A673 (cell line): ENCODE data around the gene NEIL3. TPM values are rescaled to one million over a fixed set of nuclear protein-coding genes. Genes with fewer than 3 reads are reported as not detected.

Source experiments
- BruUV-seq: library from RNA; stranded (reverse); fragments of 400-500 nt; replicated peaks from 2 replicates; lab custom pipeline; 2021; lab: Mats Ljungman, UMichigan
- CTCF ChIA-PET: fragments of 300-600 bp; sonication (Branson Sonifier 250); formaldehyde crosslinking; loops from one replicate; lab custom pipeline; 2022; ENCODE audit warnings: antibody characterized with exemption; lab: Charles Lee
- POLR2A ChIA-PET: fragments of 300-600 bp; sonication (Branson Sonifier 250); formaldehyde crosslinking; loops from one replicate; lab custom pipeline; 2022; ENCODE audit warnings: antibody characterized with exemption; ENCODE audit not compliant: low non-redundant PET; lab: Charles Lee
- DNase-seq: peaks from one replicate; pipeline ENCODE4 v3.0.0-alpha.2; 2015; ENCODE audit warnings: low spot score
- H3K27ac ChIP-seq: fragments of 200-600 bp; sonication (generic); 2 replicates; pipeline ENCODE4 v1.5.1; 2016; ENCODE audit warnings: mixed run types, low read depth, mild to moderate bottlenecking, mixed read lengths, antibody characterized with exemption, low read length; ENCODE audit not compliant: poor library complexity, severe bottlenecking
- H3K27me3 ChIP-seq: fragments of 200-600 bp; sonication (generic); replicated peaks from 2 replicates; pipeline ENCODE4 v1.6.1; 2017; ENCODE audit warnings: mixed run types, low read depth, mild to moderate bottlenecking, mixed read lengths, antibody characterized with exemption, low read length; ENCODE audit not compliant: insufficient read depth, poor library complexity
- H3K36me3 ChIP-seq: fragments of 200-600 bp; sonication (generic); 2 replicates; pipeline ENCODE4 v1.6.1; 2016; ENCODE audit warnings: mixed run types, mild to moderate bottlenecking, mixed read lengths, antibody characterized with exemption, low read length; ENCODE audit not compliant: insufficient read depth, poor library complexity, severe bottlenecking
- H3K4me1 ChIP-seq: fragments of 200-600 bp; sonication (generic); 2 replicates; pipeline ENCODE4 v1.6.1; 2017; ENCODE audit warnings: mixed run types, mild to moderate bottlenecking, mixed read lengths, antibody characterized with exemption, low read length; ENCODE audit not compliant: insufficient read depth, poor library complexity, severe bottlenecking
- H3K4me3 ChIP-seq: fragments of 200-600 bp; sonication (generic); 2 replicates; pipeline ENCODE4 v1.5.1; 2016; ENCODE audit warnings: low read depth, mixed run types, mild to moderate bottlenecking, mixed read lengths, low read length; ENCODE audit not compliant: poor library complexity, severe bottlenecking
- H3K9me3 ChIP-seq: fragments of 200-600 bp; sonication (generic); 2 replicates; pipeline ENCODE4 v1.6.1; 2016; ENCODE audit warnings: mixed run types, low read depth, mild to moderate bottlenecking, mixed read lengths, antibody characterized with exemption, low read length; ENCODE audit not compliant: poor library complexity, severe bottlenecking
- EZH2 ChIP-seq: fragments of 200-600 bp; sonication (generic); IDR thresholded peaks from 2 replicates; pipeline ENCODE4 v1.6.1; 2017; ENCODE audit warnings: borderline replicate concordance, low read depth, mild to moderate bottlenecking, mixed read lengths, antibody characterized with exemption, low read length; ENCODE audit not compliant: poor library complexity, severe bottlenecking
- intact Hi-C: fragments of 100-400 bp; cut with micrococcal nuclease; formaldehyde crosslinking; loops from one replicate; pipeline ENCODE4 v1.10.0; 2022; ENCODE audit not compliant: unreplicated experiment
- total RNA-seq: library from RNA; stranded (reverse); gene quantifications from 2 replicates; pipeline ENCODE4 v1.2.3, GENCODE V29; 2021
- TF ChIP-seq, protein P1 (sequence below): fragments of 300-800, 200-600 bp; sonication (generic); conservative IDR thresholded peaks from 2 replicates; pipeline ENCODE4 v1.5.1; 2017; ENCODE audit warnings: low read depth, mild to moderate bottlenecking, antibody characterized with exemption, low read length, moderate library complexity, mixed read lengths

The NEIL3 gene
- total RNA-seq, 1 experiment from 2014 or later: 24.0 TPM

DNA sequence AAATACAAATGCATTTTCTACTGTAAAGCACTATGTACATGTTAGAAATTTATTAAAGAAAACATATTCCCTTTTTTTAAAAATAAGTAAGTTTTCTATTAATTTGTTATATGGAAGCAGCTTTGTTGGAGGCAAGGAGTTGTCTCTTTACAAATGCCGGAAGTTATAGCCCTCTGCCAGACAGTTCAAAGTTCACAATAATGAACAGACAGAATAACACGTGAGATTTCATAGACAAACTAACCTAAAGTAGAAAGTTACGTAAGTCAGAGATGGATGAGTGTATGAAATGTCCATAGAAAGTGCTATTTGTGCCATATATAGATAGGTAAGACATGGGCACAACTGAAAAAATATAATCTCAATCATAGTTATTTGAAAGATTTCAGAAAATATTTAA lies 43.9 kb upstream of the NEIL3 start:
- intact Hi-C loops: no loop called here
- Histone ChIP-seq H3K9me3 (no peaks in the 10 kb centered on the region), H3K36me3 (no peaks in the 10 kb centered on the region), H3K4me3 (no peak overlapping the region), H3K4me1 (peaks cover 2% of the 10 kb centered on the region), H3K27me3 (no peaks in the 10 kb centered on the region), H3K27ac (no peak overlapping the region)
- TF ChIP-seq, protein P1, sequence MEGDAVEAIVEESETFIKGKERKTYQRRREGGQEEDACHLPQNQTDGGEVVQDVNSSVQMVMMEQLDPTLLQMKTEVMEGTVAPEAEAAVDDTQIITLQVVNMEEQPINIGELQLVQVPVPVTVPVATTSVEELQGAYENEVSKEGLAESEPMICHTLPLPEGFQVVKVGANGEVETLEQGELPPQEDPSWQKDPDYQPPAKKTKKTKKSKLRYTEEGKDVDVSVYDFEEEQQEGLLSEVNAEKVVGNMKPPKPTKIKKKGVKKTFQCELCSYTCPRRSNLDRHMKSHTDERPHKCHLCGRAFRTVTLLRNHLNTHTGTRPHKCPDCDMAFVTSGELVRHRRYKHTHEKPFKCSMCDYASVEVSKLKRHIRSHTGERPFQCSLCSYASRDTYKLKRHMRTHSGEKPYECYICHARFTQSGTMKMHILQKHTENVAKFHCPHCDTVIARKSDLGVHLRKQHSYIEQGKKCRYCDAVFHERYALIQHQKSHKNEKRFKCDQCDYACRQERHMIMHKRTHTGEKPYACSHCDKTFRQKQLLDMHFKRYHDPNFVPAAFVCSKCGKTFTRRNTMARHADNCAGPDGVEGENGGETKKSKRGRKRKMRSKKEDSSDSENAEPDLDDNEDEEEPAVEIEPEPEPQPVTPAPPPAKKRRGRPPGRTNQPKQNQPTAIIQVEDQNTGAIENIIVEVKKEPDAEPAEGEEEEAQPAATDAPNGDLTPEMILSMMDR: no peak
- no peak for TF ChIP-seq EZH2
- no TSS peak for BruUV-seq
- ChIA-PET CTCF (no interaction called here), POLR2A (no interaction called here)
- DNase-seq: no peak

DNA sequence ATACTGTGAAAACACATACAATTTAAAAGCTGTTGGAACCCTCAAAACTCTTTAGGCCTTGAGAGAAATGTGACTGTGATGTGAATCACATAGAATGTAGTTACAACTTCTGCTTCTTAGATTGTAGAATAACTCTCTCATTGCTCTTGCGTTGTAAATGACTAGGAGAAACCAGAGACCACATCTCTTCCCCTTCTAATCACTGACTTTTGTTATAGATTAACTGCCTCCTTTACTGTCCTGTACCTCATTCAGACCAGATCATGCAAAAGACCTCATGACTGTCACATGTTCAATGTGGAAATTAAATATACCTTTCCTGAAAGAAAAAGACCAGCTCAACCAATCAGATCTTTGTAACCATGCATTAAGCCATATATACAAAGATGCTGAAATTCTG lies 43.2 kb upstream of the NEIL3 start:
- intact Hi-C loops: no loop called here
- no peak for DNase-seq
- BruUV-seq: no TSS peak
- ChIA-PET CTCF (no interaction called here), POLR2A (no interaction called here)
- H3K9me3 ChIP-seq: no peaks in the 10 kb centered on the region
- no peak overlapping the region for H3K27ac ChIP-seq
- TF ChIP-seq, protein P1: no peak
- no peak for TF ChIP-seq EZH2
- no peaks in the 10 kb centered on the region for H3K36me3 ChIP-seq
- peaks cover 10% of the 10 kb centered on the region for H3K4me1 ChIP-seq
- no peak overlapping the region for H3K4me3 ChIP-seq
- no peaks in the 10 kb centered on the region for H3K27me3 ChIP-seq

DNA sequence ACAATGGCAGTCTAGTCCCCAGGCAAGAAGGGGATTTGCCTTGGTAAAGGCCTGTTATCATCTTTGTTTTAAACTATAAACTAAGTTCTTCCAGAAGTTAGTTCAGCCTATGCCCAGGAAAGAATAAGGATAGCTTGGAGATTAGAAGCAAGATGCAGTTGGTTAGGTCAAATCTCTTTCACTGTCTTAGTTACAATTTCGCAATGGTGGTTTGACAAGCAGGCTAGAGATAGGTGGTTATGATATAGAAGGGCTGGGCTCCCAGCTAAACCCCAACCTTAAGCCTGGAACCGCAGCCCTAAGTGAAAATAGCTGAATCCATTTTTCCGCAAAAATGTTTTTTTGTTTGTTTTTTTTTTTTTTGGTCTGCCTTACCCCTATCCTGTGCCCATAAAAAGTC lies 41.8 kb upstream of the NEIL3 start:
- Histone ChIP-seq H3K9me3 (no peaks in the 10 kb centered on the region), H3K4me1 (peaks cover 13% of the 10 kb centered on the region), H3K4me3 (no peak overlapping the region), H3K27ac (no peak overlapping the region), H3K36me3 (no peaks in the 10 kb centered on the region), H3K27me3 (no peaks in the 10 kb centered on the region)
- CTCF ChIA-PET: no interaction called here
- TF ChIP-seq, protein P1: no peak
- TF ChIP-seq EZH2: no peak
- no TSS peak for BruUV-seq
- no peak for DNase-seq
- intact Hi-C loops: no loop called here
- POLR2A ChIA-PET: no interaction called here
